Natural killer cell (primary cell): ENCODE measurements around the gene E2F3. TPM values are rescaled to one million over a fixed set of nuclear protein-coding genes. Genes with fewer than 3 reads are reported as not detected.
A peak's percentile ranks its signal among the peaks of the same experiment; 100 is the strongest.

Source experiments
- ATAC-seq, 3 donors: fragments of 150-1000 bp in 2 of 3; fragments of 200-7000 bp in 1 of 3; cut with Tn5 transposase; 1 replicate in 1 of 3; 2 replicates in 2 of 3; pipeline ENCODE4 v1.10.0; 2021; ENCODE audit warnings: mild to moderate bottlenecking in 2 of 3, moderate library complexity in 2 of 3
- DNase-seq, 2 donors: peaks; one replicate each; pipeline versions ENCODE4 v3.0.0 to v3.0.0-alpha.2; 2013 to 2021; ENCODE audit warnings: mixed read lengths in 1 of 2
- H3K27ac ChIP-seq: one replicate; pipeline ENCODE4 v1.5.1; 2013; ENCODE audit warnings: mild to moderate bottlenecking, low read length
- H3K27me3 ChIP-seq: one replicate; pipeline ENCODE4 v1.6.1; 2013; ENCODE audit warnings: low read length; ENCODE audit not compliant: control insufficient read depth, insufficient read depth
- H3K36me3 ChIP-seq: one replicate; pipeline ENCODE4 v1.6.1; 2013; ENCODE audit warnings: low read length; ENCODE audit not compliant: control insufficient read depth, insufficient read depth
- H3K4me1 ChIP-seq: one replicate; pipeline ENCODE4 v1.6.1; 2013; ENCODE audit warnings: low read length; ENCODE audit not compliant: control insufficient read depth, insufficient read depth
- H3K4me3 ChIP-seq: one replicate; pipeline ENCODE4 v1.5.1; 2013; ENCODE audit warnings: low read length
- H3K9me3 ChIP-seq: one replicate; pipeline ENCODE4 v1.6.1; 2013; ENCODE audit warnings: low read length; ENCODE audit not compliant: control insufficient read depth, insufficient read depth
- H3K27ac Mint-ChIP-seq, 2 donors: one replicate each; pipeline ENCODE4 v1.8.0; 2022; ENCODE audit warnings: mild to moderate bottlenecking in 2 of 2, mixed read lengths in 2 of 2, moderate library complexity in 1 of 2
- H3K27me3 Mint-ChIP-seq, 2 donors: one replicate each; pipeline ENCODE4 v1.8.0; 2022; ENCODE audit warnings: low read depth in 2 of 2, mixed read lengths in 2 of 2
- H3K36me3 Mint-ChIP-seq: one replicate; pipeline ENCODE4 v1.8.0; 2022; ENCODE audit warnings: mixed read lengths
- H3K4me1 Mint-ChIP-seq, 2 donors: one replicate each; pipeline ENCODE4 v1.8.0; 2022; ENCODE audit warnings: mixed read lengths in 2 of 2
- H3K4me3 Mint-ChIP-seq: one replicate; pipeline ENCODE4 v1.8.0; 2022; ENCODE audit warnings: mild to moderate bottlenecking, moderate library complexity, mixed read lengths
- H3K9me3 Mint-ChIP-seq, 2 donors: one replicate each; pipeline ENCODE4 v1.8.0; 2022; ENCODE audit warnings: mixed read lengths in 2 of 2
- WGBS: methylation state at CpG from one replicate; pipeline ENCODE4 v1.1.7; 2013; ENCODE audit warnings: missing lambda C conversion rate; ENCODE audit not compliant: insufficient coverage; 5-methylcytosine and 5-hydroxymethylcytosine counted together
- intact Hi-C: fragments of 100-400 bp; cut with micrococcal nuclease; formaldehyde crosslinking; loops from one replicate; pipeline ENCODE4 v1.14.2; 2022
- total RNA-seq, 4 donors: library from RNA; stranded (reverse); fragments of 120-200 nt in 1 of 4; gene quantifications; one replicate each; pipeline versions ENCODE4 v1.2.3 to v1.2.4, GENCODE V29; 2013 to 2022
- TF ChIP-seq, protein P1 (sequence below): fragments of 200-600 bp; IDR thresholded peaks from one replicate; pipeline ENCODE4 v1.8.0; 2022; ENCODE audit warnings: antibody characterized with exemption

The E2F3 gene
- total RNA-seq, 3 donors from 2014 or later (not counting 1 experiment from before 2014, with no cell fraction given): 8.2 to 14.7 (median 12.2) TPM

DNA sequence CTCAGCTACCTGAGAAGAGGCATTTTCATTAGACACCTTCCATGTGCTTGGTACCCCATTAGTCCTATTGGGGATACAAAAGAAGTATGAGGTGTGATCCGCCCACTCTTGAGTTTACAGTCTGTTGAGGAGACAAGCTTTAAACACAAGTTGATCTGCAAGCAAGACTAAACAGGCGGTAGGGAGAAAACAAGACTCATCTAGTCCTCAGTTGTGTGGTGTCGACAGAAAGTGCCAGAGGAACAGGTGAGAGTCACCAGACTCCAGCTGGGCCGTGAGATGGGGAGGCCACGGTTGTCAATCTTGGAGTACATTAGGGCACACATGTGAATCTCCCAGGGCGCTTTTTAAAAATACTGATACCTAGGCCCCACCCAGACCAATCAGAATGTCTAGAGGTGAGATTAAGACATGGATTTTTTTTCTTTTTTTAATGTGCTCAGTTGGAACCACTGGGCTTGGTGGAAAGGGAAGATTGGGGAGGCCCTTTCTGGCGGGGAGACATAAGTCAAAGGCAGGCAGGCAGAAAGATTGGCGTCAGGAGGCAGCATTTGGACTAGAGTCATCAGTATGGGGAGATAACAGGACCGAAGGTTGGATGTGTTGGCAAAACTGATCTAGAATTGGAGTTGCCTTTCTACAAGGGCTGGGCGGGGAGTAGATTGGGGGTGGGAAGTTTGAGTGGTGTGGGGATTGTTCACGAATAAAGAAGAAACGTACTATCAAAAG lies 10.4 kb downstream of the E2F3 start:
- H3K9me3 ChIP-seq: no peaks in the 10 kb centered on the region
- H3K4me3 ChIP-seq: no peak overlapping the region
- TF ChIP-seq, protein P1, sequence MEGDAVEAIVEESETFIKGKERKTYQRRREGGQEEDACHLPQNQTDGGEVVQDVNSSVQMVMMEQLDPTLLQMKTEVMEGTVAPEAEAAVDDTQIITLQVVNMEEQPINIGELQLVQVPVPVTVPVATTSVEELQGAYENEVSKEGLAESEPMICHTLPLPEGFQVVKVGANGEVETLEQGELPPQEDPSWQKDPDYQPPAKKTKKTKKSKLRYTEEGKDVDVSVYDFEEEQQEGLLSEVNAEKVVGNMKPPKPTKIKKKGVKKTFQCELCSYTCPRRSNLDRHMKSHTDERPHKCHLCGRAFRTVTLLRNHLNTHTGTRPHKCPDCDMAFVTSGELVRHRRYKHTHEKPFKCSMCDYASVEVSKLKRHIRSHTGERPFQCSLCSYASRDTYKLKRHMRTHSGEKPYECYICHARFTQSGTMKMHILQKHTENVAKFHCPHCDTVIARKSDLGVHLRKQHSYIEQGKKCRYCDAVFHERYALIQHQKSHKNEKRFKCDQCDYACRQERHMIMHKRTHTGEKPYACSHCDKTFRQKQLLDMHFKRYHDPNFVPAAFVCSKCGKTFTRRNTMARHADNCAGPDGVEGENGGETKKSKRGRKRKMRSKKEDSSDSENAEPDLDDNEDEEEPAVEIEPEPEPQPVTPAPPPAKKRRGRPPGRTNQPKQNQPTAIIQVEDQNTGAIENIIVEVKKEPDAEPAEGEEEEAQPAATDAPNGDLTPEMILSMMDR: no peak
- H3K9me3 Mint-ChIP-seq: no peaks in the 10 kb centered on the region
- H3K4me1 Mint-ChIP-seq: peaks cover 70 to 77% of the 10 kb centered on the region in 2 donors
- ATAC-seq (no peak), DNase-seq (no peak)
- H3K27me3 ChIP-seq: no peaks in the 10 kb centered on the region
- 94% methylated on average over 12 of the region's 12 CpGs for WGBS
- H3K36me3 Mint-ChIP-seq: no peaks in the 10 kb centered on the region
- peak overlapping the region; percentile 84 to 89 for H3K27ac Mint-ChIP-seq
- H3K4me3 Mint-ChIP-seq: no peak overlapping the region
- intact Hi-C loops: no loop called here
- no peak overlapping the region for H3K27ac ChIP-seq
- peaks cover 51% of the 10 kb centered on the region for H3K4me1 ChIP-seq
- H3K36me3 ChIP-seq: no peaks in the 10 kb centered on the region
- no peaks in the 10 kb centered on the region for H3K27me3 Mint-ChIP-seq

- intact Hi-C loops: no loop called here
- 100% methylated on average over 5 of the region's 5 CpGs for whole genome bisulfite sequencing
Measured at GRCh38 chr6:20412682-20413073, 11.0 kb downstream of the E2F3 start.

GRCh38 chr6:20413826-20414225 lies 12.1 kb downstream of the E2F3 start:
- Mint-ChIP-seq H3K27ac (no peak overlapping the region), H3K36me3 (no peaks in the 10 kb centered on the region), H3K4me3 (no peak overlapping the region), H3K27me3 (no peaks in the 10 kb centered on the region), H3K9me3 (no peaks in the 10 kb centered on the region), H3K4me1 (peaks cover 71 to 82% of the 10 kb centered on the region in 2 donors)
- H3K36me3 ChIP-seq: no peaks in the 10 kb centered on the region
- no peaks in the 10 kb centered on the region for H3K27me3 ChIP-seq
- DNase-seq (no peak), ATAC-seq (no peak)
- peaks cover 59% of the 10 kb centered on the region for H3K4me1 ChIP-seq
- no peaks in the 10 kb centered on the region for H3K9me3 ChIP-seq
- no peak overlapping the region for H3K4me3 ChIP-seq
- WGBS: 86% methylated on average over 3 of the region's 3 CpGs
- intact Hi-C loops: no loop called here
- TF ChIP-seq, protein P1: no peak
- no peak overlapping the region for H3K27ac ChIP-seq

More at GRCh38 chr6:20412682-20413073, 11.0 kb downstream of the E2F3 start:
- Mint-ChIP-seq H3K27ac (no peak overlapping the region), H3K4me3 (no peak overlapping the region), H3K27me3 (no peaks in the 10 kb centered on the region), H3K36me3 (no peaks in the 10 kb centered on the region), H3K4me1 (peaks cover 68 to 77% of the 10 kb centered on the region in 2 donors), H3K9me3 (no peaks in the 10 kb centered on the region)
- Histone ChIP-seq H3K27ac (no peak overlapping the region), H3K36me3 (no peaks in the 10 kb centered on the region), H3K4me1 (peaks cover 52% of the 10 kb centered on the region), H3K4me3 (no peak overlapping the region), H3K9me3 (no peaks in the 10 kb centered on the region), H3K27me3 (no peaks in the 10 kb centered on the region)
- DNase-seq: no peak
- ATAC-seq: no peak
- TF ChIP-seq, protein P1: no peak

DNA sequence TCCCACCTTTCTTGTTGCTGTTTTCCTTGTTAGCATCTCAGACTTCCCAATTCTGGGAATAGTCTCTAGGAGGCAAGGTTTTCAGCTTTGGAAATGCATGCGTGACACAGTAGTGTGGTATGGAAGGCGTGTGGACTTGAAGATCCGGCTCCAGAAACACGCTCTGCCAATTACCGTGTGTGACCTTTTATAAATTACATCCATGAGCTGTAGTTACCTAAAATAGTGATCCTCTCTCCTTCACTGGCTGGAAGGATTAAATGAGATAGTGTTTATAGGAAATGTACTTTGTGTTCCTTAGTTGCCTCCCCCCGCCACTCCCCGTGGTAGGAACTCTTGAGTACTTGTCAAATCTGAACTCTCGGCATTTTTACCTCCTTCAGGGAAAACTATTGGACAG lies 13.0 kb downstream of the E2F3 start:
- TF ChIP-seq, protein P1: no peak
- intact Hi-C loops: no loop called here
- H3K36me3 Mint-ChIP-seq: no peaks in the 10 kb centered on the region
- H3K4me1 ChIP-seq: peaks cover 58% of the 10 kb centered on the region
- no peaks in the 10 kb centered on the region for H3K27me3 Mint-ChIP-seq
- DNase-seq (no peak), ATAC-seq (no peak)
- H3K9me3 Mint-ChIP-seq: no peaks in the 10 kb centered on the region
- H3K4me3 ChIP-seq: no peak overlapping the region
- peaks cover 63 to 73% of the 10 kb centered on the region in 2 donors for H3K4me1 Mint-ChIP-seq
- WGBS: 99% methylated on average over 7 of the region's 8 CpGs
- peak overlapping the region; percentile 37 for H3K4me3 Mint-ChIP-seq
- H3K27me3 ChIP-seq: no peaks in the 10 kb centered on the region
- H3K9me3 ChIP-seq: no peaks in the 10 kb centered on the region
- peak overlapping the region; percentile 63 to 79 for H3K27ac Mint-ChIP-seq
- H3K36me3 ChIP-seq: no peaks in the 10 kb centered on the region
- H3K27ac ChIP-seq: no peak overlapping the region
